Embryonic facial prominence (tissue), 1 donor: ENCODE measurements around the gene KRT36.

Experiments
- DNase-seq: peaks from one replicate; pipeline ENCODE4 v3.0.0-alpha.2; 2016; ENCODE audit errors: extremely low spot score

KRT36 gene

DNA sequence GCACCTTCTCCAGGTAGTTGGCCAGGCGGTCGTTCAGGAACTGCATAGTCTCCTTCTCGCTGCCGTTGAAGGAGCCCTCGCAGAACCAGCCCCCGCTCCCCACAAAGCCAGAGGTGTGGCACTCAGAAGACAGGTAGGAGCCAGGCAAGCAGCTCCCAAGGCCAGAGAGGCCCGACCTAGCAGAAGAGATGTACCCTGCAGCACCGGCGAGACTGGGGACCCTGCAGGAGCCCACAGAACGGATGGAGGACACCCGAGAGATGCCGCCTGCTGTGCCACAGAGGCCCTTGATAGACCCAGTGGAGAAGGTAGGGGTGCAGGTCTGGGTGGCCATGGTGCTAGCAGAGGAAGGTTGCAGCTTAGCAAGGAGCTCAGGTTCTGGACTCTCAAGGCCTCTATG lies at the start of gene KRT36:
TSS of gene KRT36 (minus strand) at position 380 of the 400 bp plus-strand sequence. CDS start at position 334, 46 bp downstream.
- no peak for DNase-seq

DNA sequence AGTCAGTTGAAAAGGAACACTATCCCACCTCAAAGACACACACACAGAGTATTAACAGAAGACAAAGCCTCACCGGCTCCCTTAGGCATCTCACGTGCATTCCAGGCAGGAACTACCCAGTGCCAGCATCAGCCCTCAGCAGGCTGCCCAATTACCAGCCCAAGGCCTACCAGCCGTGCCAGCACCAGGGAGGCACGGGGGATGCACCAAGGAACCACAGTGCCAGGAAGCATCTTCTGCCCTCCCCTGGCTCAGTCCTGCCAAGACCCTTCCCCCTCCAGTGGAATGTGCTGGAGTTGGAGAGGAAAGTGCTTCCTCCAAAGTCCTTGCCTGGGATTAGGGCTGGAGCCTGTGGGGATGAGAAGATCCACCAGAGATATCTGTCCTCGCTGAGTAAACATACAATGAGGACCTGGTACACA lies 49.4 kb upstream of the KRT36 start:
- no peak for DNase-seq

DNA sequence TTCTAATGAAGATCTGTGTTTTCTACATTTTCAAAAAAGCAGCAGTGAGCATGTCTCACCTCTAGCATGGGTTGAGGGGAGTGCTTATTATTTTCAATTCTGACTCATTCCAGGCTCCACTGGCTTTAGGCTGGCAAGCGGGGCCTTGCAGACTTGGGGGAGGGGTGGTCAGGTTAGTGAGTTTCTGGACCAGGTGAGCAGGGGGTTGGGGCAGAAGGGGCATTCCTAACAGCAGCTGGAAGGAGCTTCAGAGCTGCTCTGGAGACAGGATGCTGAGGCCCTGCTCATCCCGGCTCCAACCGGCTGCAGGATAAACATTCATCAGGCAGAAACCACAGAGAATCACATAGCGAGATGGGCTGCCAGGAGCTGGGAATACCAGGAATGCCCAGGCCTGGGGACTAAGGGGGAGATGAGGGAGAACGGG lies 48.9 kb upstream of the KRT36 start:
- DNase-seq = no peak

DNA sequence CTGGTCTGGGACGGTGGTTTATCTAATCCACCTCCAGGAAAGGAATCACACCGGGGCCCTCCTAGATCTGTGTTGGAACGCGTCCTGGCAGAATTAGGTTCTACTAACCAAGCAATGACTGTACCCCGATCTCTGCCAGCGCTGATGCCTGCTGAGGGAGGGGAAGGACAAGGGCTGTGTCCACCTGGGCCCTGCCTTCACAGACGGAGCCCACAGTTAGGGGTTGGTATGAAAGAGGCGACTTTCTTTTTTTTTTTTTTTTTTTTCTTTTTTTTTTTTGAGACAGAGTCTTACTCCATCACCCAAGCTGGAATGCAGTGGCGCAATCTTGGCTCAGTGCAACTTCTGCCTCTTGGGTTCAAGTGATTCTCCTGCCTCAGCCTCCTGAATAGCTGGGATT lies 48.3 kb upstream of the KRT36 start:
- DNase-seq = no peak

DNA sequence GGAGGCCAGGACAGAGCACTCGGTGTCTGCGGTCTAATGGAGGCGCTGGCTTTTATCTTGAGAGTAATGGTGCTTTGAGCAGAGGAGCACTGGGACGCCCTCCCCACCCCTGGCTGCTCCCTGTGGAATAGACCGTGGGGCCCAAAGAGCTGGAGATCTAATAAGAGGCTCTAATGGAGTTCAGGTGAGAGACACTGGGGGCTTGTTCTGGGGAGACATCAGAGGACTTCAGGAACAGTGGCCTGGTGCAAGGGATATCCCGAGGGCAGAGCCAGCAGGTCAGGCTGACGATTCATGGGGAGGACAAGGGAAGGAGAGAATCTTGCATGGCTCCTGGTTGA lies 47.9 kb upstream of the KRT36 start:
- DNase-seq = no peak

DNA sequence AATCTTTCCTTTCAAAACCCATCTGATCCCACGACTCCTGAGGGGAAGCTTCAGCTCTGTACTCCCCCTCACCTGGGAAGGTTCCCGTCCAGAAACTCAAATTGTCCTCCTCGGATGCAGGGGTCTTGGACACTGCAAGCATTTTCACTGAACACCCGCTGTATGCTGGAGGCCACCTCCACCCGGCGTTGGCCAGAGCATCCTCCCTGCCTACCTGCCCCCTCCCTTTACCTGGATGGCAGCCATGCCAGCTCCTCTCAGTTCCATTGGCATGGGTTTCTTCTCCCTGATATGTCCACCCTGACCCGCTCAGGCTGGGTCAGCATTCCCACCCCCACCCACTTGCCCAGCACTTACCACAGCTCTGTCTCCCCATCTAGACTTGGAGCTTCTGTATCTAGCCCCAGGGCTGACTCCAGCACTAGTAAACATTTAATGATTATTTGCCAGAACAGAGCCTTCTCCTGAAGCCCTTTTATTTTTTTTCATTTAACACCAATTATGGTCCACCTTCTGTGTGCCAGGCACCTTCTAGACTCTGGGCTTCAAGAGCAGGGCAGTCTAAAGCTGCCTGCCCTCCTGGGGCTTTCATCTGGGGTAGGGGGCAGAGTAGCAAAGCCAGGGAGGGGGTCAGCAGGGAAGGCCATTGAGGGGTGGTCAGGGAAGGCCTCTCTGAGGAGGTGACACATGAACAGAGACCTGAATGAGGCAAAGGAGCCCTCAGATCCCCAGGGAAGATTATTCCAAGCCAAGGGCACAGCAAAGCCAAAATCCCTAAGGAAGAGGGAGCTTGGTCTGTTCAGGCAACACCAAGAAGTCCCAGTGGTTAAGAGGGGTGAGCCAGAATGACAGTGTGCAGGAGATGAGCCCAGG lies 47.3 kb upstream of the KRT36 start:
- DNase-seq = no peak

DNA sequence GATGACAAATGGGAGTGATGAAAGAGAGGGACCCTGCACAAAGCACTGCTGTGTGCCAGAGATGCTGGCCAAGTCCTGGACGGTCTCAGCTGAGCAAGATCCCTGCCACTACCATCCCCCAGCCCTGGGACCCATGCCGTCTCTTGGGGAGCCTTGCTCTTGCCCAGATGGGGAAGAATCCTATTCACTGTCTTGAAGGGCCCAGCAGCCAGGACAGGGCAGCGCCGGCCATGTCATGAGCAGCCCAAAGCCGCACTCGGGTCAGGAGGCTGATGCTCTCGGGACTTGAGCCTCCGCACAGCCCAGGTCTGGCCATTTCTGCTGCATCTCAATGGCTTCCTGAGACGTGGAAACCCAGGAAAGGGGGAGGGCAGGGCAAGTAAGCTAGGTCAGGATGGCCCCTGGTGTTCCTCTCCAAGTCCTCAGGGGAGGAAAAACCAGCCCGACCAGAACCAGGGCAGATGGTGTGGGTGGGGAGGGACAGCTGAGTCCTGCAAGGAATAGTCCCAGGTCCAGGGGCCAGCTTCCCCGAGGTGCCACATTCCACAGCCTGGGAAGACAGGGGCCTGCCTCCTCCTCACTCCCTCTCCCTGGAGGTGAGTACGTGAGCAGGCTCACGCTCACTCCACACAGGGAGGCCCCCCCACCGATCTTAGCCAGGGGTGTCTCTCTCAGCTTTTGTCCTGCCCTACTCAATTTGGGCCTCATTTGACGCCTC lies 46.2 kb upstream of the KRT36 start:
- DNase-seq = no peak

DNA sequence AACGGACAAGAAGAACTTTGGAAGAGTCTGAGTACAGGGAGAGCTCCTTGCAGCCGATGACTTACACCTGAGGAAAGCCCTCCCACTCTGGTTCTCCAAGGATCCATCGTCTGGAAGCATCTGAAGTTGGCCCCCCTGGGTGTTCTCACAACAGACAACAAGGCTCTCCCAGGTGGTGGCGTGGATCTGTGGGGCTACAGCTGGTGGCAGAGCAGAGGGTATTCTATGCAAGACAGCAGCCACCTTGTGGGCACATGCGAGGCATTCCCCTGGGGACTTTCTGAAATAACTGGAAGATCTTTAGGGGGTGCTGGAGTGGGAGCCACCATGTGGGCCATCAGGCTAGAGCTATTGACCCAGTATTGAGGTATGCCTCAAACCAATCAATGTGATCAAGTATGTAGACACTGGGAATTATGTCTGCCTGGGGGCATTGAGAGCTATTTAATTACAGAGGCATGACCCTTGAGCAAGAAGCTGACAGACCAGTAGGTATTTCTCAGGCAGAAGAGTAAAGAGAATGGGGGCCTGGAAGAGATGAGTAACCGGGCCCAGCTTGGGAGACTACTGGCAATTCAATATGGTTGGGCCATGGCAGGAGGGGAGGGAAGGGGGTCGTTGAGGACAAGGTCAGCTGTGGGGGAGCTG lies 45.3 kb upstream of the KRT36 start:
- no peak for DNase-seq

DNA sequence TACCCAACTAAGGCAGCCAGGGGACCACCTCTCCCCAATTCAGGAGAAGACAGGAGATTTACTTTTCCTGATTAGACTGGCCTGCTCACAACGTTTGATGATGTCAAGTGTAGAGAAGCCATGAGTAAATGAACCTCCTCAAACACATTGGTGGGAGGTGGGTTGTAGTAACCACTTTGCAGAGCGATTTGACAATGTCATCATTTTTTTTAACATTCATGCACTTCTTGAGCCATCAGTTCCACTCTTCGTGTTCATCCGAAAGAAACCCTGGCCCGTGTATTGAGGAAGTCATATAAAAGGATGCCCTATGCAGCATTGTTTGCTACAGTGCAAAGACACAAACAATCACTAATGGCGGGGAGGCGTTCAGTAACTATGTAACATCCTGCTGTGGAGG lies 43.9 kb upstream of the KRT36 start:
- DNase-seq = no peak

DNA sequence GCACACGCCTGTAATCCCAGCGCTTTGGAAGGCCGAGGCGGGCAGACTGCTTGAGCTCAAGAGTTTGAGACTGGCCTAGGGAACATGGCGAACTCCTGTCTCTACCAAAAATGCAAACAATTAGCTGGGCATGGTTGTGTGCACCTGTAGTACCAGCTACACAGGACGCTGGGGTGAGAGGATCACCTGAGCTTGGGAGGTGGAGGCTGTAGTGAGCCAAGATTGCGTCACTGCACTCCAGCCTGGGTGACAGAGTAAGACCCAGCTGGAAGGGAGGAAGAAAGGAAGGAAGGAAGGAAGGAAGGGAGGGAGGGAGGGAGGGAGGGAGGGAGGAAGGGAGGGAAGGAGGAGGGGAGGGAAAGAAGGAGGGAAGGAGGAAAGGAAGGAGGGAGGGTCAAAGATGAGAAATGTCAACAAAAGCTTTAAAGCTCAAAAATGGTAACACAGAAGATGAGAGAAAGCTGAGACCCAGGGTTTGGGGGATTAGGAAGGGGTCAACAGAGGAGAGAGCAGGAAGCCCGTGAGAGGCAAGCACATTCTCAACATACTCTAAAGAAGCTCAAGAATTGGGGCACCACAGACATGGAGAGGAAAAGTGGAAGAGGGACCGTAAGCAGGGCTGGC lies 43.3 kb upstream of the KRT36 start:
- DNase-seq = no peak

DNA sequence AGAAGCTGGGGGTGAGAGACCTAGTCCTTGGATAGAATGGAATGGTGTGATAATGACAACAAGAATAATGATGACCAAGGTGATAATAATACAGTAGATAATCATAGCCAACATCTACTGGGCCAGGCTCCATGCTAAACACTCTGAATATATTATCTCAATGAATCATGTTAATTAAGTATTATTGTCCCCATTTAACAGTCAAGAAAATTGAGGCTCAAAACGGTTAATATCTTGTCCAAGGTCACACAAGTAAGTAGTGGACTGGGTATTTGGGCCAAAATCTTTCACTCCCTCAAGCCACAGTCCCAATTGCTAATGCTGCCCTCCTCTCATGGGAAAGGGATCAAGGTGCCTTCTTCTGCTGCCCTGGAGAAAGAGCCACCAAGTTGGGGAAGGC lies 42.3 kb upstream of the KRT36 start:
- DNase-seq = no peak

DNA sequence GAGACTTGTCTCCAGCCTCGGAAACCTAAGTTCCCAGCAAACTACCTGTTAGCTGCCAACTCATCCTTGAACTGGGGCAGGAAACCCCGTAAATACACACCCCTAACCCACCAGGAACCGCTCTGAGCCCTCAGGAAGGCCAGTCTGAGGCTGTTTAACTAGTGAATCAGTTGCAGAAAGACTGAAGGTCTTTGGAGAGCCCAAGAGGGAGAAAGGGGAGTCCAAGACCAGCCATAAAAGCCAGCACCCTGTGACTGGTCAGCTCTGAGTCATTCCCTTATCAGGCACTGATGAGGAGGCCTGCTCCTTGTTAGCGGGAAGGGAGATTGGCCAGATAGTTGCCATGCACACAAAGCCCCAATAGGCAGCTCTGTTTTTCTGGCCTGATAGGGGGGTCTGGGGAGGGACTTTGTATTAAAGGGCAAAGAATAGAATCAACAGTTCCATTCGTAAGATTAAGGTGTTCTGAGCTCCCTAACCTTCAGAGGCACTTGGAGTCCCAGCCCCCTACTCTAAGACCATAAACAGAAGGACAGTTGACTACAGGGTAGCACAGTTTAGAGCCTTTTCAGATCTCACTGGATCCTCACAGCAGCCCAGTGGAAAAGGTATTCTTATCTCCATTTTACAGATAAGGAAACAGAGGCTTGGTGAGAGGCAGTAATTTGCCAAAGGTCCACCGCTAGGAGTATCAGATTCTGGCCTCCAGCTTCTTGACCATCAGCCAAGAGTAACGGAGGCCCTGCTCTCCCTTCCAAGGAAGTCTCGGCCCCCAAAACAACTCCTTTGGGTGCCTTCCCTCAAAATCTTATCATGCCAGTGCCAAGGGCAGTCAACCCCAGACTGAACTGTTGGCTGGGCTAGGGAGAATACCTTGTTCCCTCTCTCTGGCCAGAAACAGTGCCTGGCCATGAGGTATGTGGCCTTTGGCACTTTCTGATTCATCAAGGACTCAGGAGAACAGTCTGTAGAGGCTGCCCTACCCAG lies 40.6 kb upstream of the KRT36 start:
- no peak for DNase-seq

DNA sequence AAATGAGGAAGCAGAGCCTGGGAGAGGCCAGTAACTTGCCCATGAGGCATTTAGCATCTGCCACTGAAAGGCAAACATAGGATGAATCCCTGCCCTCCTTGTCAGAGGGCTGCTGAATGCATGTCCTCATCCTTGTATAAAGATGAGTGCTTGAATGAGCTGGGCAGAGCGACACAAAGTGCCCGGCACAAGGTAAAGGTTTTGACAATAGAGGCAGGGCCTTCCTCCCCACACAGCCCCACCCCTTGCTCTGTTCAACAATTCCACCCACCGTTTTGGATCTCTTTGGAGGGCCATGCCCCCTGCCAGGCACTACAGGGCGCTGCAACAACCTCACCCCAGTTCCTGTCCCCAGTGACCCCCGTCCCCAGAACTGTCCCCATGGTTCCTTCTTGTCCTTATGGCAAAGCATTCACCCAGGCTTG lies 39.8 kb upstream of the KRT36 start:
- DNase-seq = no peak

DNA sequence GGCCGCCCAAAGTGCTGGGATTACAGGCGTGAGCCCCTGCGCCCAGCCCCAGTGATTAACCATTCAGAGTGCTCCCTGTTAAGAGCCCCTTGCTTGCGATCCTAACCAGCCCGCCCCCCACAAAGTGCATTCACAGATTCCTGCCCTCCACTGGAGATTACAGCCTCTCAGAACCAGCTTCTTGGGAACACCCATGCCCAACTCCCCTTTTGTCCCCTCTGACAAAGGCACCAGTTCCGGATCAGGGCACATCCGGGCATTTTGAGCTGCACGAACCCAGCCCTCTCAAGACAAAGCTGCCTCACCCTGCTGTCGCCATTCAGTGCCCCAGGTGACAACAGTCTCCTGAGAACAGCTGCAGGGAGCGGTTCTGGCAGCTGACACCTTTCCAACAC lies 39.2 kb upstream of the KRT36 start:
- no peak for DNase-seq

DNA sequence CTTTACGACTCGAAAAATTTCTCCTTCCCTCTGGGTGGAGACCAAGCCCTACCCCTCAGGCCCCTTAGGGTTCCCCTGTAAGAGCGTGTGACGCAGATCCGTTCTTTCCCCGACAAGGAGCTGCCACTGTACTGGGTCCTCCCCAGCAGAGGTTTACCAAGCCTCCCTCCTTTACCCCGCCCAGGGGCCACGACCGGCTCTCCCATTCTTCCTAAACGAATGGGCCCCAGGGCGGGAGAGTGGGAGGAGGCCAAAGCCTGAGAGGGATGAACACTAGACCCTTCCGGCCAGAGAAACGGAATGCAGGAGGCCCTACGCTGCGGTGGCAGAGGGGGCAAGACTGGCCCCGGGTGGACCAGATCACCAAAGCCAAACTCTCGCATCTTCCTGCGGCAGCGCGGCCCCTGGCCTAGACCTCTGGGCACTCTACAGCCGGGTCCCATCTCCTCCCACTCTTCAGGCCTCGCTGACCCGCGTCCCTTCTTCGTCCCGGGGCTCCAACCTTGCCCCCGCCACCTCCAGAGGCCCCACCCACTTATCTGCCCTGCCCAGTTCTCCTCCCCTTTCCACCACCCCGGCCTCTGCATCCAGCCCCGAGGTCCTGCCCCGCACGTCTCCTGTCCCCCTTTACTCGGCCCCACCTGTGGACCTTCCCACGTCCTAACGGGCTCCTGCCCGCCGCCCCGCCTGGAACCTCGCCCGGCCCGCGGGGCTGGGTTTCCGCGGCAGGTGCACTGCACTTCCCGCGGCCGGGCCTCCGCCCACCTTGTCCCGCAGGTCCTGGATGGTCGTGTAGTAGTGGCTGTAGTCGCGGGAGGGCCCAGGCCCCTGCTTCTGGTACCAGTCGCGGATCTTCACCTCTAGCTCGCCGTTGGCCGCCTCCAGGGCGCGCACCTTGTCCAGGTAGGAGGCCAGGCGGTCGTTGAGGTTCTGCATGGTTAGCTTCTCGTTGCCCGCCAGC lies 37.6 kb upstream of the KRT36 start:
- DNase-seq = no peak

DNA sequence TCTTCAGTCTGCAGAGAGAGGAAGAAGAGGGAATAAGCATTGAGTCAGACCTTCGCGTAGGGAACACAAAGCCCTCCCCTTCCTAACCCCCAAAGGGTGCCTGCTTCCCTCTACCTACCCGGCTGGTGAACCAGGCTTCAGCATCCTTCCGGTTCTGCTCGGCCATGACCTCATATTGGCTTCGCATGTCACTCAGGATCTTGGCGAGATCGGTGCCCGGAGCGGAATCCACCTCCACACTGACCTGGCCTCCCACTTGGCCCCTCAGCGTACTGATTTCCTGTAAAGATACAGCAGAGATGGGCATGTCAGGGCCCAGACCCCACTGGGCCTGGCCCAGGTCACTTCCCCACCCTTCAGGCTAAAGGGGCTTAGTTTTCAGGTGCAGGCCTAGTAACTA lies 34.6 kb upstream of the KRT36 start:
- no peak for DNase-seq

DNA sequence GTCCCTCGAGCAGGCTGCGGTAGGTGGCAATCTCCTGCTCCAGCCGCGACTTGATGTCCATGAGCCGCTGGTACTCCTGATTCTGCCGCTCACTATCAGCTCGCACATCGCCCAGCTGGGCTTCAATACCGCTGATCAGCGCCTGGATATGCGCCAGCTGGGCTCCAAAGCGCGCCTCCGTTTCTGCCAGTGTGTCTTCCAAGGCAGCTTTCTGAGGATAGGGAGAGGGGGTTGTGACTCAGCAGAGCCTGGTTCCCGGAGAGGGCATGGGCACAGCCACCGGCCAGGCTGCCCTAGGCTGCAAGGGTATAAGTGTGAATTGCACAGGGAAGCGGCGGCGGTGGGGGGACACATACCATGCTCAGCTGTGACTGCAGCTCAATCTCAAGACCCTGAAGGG lies 34.1 kb upstream of the KRT36 start:
- no peak for DNase-seq

DNA sequence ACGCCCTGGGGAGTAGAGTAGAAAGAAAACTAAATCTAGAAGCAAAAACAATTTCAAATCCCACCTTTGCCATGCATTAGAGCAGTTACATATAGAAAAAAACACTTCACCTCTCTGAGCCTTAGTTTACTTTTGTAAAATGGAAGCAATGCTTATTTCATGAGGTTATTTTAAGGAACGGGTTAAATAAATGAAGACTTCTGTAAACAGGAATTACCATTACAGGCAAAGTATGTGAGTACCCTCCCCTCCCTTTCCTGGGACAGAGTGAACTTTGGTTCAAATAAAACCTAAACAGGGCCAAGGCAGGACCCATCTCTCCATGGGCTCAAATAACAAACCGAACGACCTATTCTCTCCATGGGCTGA lies 33.5 kb upstream of the KRT36 start:
- DNase-seq = no peak

DNA sequence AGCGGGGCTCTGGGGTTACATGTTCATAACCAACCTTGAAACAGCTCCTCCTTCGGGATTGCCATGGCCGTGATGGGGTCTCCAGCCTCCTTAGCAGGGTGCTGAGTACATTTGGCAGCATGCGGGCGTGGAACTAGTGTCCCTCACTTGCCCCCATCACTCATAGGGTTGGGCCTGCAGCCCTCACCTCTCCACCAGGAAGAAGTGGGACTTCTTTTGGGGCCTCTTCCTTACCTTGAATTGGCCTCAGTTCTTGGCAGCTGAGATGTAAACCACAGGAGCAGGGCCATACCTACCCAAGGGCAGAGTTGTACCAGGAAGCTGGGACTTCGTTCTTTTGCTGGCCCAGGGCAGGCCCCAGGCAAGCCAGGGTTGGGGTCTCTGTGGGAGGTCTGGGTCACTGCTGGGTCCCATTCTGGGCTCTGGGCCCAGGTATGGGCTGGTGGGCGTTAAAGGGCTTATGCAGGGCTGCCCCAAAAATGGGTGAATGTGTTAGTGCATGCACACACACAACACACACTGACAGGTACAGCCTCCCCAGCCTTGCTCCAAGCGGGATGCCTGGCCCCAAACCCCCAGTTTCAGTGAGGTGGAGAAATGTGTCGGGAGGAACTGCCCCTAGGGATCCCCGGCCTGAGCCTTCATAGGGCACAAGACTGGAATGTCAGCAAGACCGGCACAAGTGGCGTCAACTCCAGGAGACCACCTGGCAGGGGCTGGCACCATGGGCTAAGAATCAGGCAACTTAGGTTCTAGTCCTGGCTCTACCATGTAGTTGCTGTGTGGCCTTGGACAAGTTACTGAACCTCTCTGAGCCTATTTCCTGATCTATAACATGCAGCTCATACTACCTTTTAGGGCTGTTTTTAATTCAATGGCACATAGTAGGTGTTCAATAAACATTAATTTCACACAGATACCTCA lies 32.9 kb upstream of the KRT36 start:
- no peak for DNase-seq
